Fibroblast of skin of abdomen (primary cell): Measurements from ENCODE around the gene SCML1. TPM values are rescaled to one million over a fixed set of nuclear protein-coding genes. Genes with fewer than 3 reads are reported as not detected.
A peak's percentile ranks its signal among the peaks of the same experiment; 100 is the strongest.

Experiments
- DNase-seq: peaks from one replicate; pipeline ENCODE4 v3.0.0-alpha.2; 2013
- polyA plus RNA-seq, 2 experiments: library from polyadenylated mRNA; unstranded; fragments of 120-200 nt; gene quantifications; one replicate each; pipeline ENCODE4 v1.2.1, GENCODE V29; 2013; ENCODE audit not compliant: insufficient read length in 2 of 2

Gene SCML1
- polyA plus RNA-seq (2013, experiment 1 of 2; ENCODE audit: insufficient read length): 6.0 TPM
- 5.3 TPM for polyA plus RNA-seq (2013, experiment 2 of 2; ENCODE audit: insufficient read length)

DNA sequence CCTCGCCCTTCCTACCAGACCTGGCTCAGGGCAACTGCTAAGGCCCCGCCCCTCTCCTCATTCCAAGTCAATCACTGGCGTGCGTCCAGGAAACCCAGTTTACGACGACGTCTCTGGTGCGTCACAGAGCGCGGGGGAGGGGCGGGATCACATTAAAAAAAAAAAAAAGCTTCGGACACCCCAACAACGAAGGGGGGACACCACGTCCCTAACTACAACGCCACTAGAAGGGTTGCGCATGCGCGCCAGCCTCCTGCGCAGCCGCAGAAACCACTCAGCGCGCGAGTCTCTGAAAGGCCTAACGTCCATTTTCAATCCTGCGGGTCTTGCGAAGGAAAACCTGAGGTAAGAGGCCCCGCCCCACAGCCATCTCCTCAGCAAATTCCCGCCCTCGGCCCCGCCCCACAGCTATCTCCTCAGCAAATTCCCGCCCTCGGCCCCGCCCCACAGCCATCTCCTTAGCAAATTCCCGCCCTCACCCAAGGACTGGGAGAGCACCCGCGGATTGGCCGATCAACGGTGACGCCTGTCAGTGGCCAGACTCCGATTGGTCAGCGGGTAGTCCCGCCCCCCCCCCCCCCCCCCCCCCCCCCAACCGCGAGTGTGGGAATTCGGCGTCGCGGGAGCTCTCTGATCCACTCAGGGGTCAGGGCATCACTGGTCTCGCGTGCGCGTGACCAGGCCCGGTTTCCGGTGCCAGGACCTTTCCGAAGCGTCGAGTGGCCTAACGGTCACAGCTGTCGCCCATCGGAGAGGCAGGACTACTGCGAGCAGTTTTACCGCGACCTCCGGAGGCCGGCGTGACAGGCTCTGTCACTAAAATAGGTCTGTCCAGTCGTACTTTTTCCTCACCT is at the start of gene SCML1:
SCML1 (plus strand) TSS at position 638 of the 854 bp plus-strand sequence. CDS start 6,694 bp downstream, outside the sequence.
- DNase-seq: peak; percentile 97

GRCh38 chrX:17687648-17688047 is 49.6 kb upstream of the SCML1 start:
- no peak for DNase-seq

DNA sequence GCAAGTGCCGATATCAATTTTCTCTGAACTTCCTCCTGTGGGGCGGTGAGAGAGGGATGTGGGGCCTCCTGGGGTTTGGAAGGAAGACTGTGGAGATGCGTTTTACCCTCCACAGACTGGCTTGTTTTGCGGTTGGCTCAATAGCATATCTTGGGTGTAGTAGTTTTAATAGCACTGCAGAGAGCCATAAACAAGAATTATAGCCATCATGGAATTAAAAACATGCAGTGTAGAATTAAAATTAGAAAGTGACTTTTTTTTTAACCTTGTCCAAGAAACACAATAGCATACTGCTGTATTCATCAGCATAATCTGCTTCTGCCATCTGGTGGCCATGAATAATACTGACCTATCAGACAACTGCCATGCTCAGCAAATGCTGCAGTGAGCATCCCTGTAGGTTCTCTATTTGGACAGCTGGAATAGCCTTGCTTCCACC is 47.3 kb upstream of the SCML1 start:
- peak; percentile 84 for DNase-seq

DNA sequence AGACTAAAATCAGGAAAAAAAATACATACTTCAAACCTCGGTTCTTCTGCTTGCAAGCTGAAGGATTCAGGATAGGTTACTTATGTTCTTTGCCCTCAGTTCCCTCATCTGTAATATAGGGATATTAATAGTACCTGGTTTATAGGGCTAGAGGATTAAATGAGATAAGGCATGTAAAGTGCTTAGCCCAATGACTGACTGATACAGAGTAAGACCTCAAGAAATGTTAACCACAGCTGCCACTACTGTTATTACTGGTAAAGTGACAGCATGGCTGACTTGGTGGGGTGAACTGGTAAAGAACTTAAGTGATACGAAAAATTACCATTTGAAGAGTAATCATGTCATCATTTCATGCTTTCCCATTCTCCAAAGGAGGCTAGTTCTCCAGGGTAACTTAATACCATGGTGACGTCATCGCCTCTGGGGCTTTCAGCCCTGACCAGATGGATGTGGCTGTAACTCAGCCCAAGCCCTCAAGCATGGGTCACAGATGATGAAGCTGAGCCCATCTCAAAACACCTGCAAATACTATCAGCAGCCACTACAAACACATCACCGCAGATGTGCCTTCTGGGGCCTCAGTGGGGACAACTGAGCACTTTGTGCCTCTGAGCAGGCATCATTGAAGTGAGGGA is 44.5 kb upstream of the SCML1 start:
- DNase-seq: peak; percentile 51

DNA sequence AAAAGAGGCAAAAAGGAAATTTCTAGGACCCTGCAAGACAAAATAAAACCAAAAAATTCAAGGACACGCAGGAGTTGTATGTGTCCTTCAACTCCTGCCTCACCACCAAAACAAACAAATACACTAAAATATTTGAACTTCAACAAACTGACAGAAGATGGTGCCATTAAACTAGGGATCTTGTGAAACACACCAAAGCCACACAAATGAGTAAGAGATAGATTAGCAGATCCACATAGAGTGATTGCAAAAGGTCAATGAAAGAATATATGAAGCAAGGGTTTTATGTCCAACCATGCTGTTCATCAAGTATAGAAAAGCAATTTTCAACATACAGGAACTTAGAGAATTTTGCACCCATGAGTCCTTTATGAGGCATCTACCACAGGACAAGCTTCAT is 40.1 kb upstream of the SCML1 start:
- no peak for DNase-seq

GRCh38 chrX:17700976-17701375 is 36.3 kb upstream of the SCML1 start:
- DNase-seq: no peak

- DNase-seq: no peak
Measured at GRCh38 chrX:17703201-17703600, 34.1 kb upstream of the SCML1 start.

GRCh38 chrX:17705211-17705610 is 32.1 kb upstream of the SCML1 start:
- DNase-seq: no peak

- DNase-seq: peak; percentile 82
Measured at GRCh38 chrX:17706676-17707075, 30.6 kb upstream of the SCML1 start.

DNA sequence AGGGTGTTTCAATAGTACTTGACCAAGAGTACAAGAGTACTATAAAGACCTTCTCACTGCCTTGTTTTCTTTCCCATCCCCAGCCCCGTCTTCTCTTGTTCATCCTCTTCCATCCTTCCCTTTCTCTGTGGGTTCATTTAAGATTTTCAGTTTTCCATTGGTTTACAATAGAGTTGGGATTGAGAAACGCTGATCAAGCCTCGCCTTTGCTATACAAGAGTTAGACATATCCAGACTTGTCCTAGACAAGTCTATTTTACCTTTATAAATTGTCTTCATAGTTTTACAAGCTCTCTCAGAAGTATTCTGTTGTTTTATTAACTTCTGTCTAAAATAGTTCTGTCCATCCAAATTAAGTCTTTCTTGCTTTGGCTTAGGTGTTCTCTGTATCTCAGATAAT is 29.6 kb upstream of the SCML1 start:
- no peak for DNase-seq

DNA sequence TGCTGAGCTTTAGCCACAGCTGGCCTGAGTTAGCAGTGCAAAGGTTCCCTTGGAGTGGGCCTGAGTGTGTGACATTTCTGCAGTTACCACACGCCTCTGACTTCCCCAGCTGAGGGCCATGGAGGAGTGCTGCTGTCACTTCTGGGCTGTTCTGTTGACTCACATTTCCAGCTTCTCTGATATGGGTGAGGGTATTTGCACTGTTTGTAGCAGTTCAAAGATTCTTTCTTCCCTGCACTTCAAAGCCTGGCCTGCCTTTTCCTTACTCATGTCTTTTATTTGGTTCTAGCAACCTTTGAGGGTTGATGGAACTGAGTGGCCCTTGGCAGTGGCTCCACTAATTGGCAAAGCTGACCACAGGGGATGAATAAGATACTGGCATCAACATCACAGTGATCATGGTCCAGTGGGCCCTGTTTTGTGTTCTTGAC is 26.4 kb upstream of the SCML1 start:
- DNase-seq: no peak

DNA sequence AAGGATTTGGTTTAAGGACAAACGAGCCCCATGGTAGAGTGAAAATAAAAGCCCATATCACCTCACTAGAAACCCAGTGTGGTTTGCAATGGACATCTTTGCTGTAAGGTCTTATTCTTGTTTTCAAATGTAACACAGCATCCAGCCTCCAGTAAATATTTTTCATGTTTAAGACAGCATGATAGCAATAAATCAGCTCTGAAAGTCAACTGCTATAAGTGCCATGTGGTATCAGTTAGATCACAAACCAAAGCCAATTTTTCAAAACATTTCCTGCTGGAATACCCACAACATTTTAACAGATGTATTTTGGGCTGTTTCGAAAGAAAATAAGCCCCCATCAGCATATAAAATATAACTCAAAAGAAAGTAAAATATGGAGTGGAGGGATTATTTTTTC is 24.0 kb upstream of the SCML1 start:
- DNase-seq: no peak

GRCh38 chrX:17718649-17719165 is 18.6 kb upstream of the SCML1 start:
- no peak for DNase-seq

DNA sequence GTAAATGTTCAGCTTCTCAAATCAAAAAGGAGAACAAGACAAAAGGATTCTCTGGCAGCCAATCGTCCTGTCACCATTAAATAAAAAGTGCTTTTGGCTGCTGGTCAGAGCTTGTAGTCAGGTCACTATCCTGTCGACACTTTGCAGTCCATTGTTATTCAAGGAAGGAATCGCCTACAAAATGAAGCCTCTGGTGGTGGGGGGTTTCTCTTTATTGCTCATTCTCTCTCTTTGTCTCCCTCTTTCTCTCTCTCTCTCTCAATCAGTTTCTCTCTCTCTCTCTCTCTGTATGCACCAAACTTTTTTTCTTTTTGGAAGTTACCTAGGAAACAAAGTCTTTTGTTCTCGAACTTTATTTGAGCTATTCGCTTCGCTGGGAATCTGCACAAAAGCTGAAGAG is 17.6 kb upstream of the SCML1 start:
- DNase-seq: no peak

- DNase-seq: no peak
Measured at GRCh38 chrX:17721715-17722114, 15.6 kb upstream of the SCML1 start.

DNA sequence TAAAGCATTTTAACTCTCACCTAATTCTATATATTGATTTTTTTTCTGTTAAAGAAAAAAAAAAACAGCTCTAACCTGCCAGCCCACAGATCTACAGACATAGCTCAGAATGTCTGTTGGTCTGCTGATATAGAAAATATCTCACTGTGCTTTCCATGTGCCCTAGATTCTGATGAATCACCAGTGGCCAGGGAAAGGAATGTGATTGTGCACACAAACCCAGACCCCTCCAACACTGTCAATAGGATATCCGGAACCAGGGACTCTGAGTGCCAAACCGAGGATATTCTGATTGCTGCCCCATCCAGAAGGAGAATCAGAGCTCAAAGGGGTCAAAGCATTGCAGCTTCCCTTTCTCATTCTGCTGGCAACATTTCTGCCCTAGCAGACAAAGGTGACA is 12.1 kb upstream of the SCML1 start:
- no peak for DNase-seq

- DNase-seq: no peak
Measured at GRCh38 chrX:17732138-17732783, 5.0 kb upstream of the SCML1 start.

GRCh38 chrX:17735406-17735805 is 1.9 kb upstream of the SCML1 start:
- no peak for DNase-seq

- no peak for DNase-seq
Measured at GRCh38 chrX:17736478-17736855, 826 bp upstream of the SCML1 start.

- no peak for DNase-seq
Measured at GRCh38 chrX:17737710-17737985, 355 bp downstream of the SCML1 start.

DNA sequence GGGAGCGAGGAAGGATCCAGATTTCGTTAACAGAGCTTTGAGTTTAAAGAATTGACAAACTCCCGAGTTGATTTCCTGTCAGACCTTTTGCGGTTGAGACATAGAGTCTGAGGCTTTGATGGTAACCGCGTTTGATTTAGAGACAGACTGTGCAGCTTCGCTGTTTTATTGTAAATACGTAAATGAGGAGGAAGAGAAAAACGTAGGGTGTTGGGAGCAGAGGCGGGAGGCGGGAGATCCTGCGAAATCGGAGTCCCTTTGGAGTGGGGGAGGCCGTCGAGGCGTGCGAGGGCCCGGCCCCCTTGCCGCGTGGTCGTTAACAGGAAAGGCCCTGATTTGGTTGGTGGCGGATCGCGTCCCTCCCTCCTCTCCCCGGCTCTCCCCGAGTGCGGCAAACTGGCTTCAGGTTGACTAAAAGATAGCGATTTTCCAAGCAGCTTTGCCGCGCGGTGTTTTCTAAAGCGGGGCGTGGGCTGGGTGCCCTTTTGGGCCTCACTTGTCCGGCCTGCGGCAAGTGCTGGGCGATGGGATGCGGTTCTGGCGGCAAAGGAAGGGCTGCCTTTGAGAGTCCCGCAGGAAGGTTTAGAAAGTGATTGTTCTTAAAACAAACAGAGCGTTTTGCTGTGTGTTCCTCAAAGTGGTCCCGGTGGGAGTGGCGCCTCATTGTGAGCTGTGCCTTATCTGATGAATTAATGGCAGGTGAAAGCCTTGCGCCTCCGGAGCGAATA is 857 bp downstream of the SCML1 start:
- DNase-seq: peak; percentile 15

DNA sequence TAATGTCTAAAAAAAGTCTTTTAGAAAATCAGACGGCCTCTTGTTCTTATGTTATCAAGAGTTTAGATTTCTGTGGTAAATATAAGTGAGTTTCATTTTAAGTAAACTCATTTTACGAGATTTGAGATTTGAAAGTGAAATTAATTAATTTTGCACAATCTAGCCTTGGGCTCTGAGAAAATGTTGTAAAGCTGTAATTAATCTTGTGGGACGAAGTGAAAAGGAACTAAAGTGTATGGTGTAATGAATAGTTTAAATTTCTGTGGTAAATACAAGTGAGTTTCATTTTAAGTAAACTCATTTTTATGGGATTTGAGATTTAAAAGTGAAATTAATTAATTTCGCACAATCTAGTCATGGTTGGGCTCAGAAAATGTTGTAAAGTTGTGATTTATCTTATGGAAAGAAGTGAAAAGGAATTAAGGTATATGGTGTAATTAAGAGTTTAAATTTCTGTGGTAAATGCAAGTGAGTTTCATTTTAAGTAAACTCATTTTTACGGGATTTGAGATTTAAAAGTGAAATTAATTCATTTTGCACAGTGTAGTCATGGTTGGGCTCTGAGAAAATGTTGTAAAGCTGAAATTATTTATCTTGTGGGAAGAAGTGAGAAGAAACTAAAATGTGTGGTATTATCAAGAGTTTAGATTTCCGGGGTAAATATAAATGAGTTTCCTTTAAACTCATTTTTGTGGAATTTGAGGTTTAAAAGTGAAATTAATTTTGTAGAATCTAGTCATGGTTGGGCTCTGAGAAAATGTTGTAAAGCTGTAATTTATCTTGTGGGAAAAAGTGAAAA is 1.6 kb downstream of the SCML1 start:
- no peak for DNase-seq
